Smooth muscle cell (in vitro differentiated cells): ENCODE data around the gene SETDB2. TPM values are rescaled to one million over a fixed set of nuclear protein-coding genes. Genes with fewer than 3 reads are reported as not detected.

Experiments
- DNase-seq: peaks from one replicate; lab custom pipeline; 2025; ENCODE audit not compliant: unreplicated experiment; lab: John Stamatoyannopoulos, UW
- H2AFZ ChIP-seq: fragments of 200-600 bp; sonication (generic); 2 replicates; pipeline ENCODE4 v1.6.0; 2016; ENCODE audit warnings: antibody characterized with exemption, low read depth, mild to moderate bottlenecking
- H3F3A ChIP-seq: fragments of 200-600 bp; sonication (generic); 2 replicates; pipeline ENCODE4 v1.6.0; 2017; ENCODE audit warnings: antibody characterized with exemption, low read depth
- H3K27ac ChIP-seq: fragments of 200-600 bp; sonication (generic); 2 replicates; pipeline ENCODE4 v1.5.1; 2016; ENCODE audit warnings: low read depth, mild to moderate bottlenecking
- H3K27me3 ChIP-seq: fragments of 200-600 bp; sonication (generic); 2 replicates; pipeline ENCODE4 v1.6.1; 2016; ENCODE audit warnings: low read depth, mild to moderate bottlenecking
- H3K36me3 ChIP-seq: fragments of 200-600 bp; sonication (generic); 2 replicates; pipeline ENCODE4 v1.5.1; 2016; ENCODE audit warnings: low read depth
- H3K4me1 ChIP-seq: fragments of 200-600 bp; sonication (generic); 2 replicates; pipeline ENCODE4 v1.5.1; 2016; ENCODE audit warnings: low read depth
- H3K4me2 ChIP-seq: fragments of 200-600 bp; sonication (generic); 2 replicates; pipeline ENCODE4 v1.6.0; 2016; ENCODE audit warnings: mild to moderate bottlenecking
- H3K4me3 ChIP-seq: fragments of 200-600 bp; sonication (generic); 2 replicates; pipeline ENCODE4 v1.5.1; 2016; ENCODE audit warnings: mild to moderate bottlenecking
- H3K79me2 ChIP-seq: fragments of 200-600 bp; sonication (generic); 2 replicates; pipeline ENCODE4 v1.6.0; 2016; ENCODE audit warnings: low read depth, mild to moderate bottlenecking
- H3K9ac ChIP-seq: fragments of 200-600 bp; sonication (generic); 2 replicates; pipeline ENCODE4 v1.6.0; 2016; ENCODE audit warnings: low read depth
- H3K9me3 ChIP-seq: fragments of 200-600 bp; sonication (generic); replicated peaks from 2 replicates; pipeline ENCODE4 v1.5.1; 2016; ENCODE audit warnings: low read depth
- H4K20me1 ChIP-seq: fragments of 200-600 bp; sonication (generic); 2 replicates; pipeline ENCODE4 v1.6.0; 2016; ENCODE audit warnings: low read depth
- WGBS: methylation state at CpG from one replicate; pipeline ENCODE4 v1.1.7; 2016; ENCODE audit warnings: low lambda C conversion rate; 5-methylcytosine and 5-hydroxymethylcytosine counted together
- polyA plus RNA-seq: library from polyadenylated mRNA; unstranded; fragments of >200 nt; fragmentation: Nextera tagmentation; extraction: Ambion mirVana; gene quantifications from 2 replicates; pipeline ENCODE4 v1.2.1, GENCODE V29; 2016
- total RNA-seq: library from RNA; depleted of rRNA; stranded (reverse); fragments of >200 nt; gene quantifications from 2 replicates; pipeline ENCODE4 v1.2.3, GENCODE V29; 2014
- TF ChIP-seq, protein P1 (sequence below): fragments of 200-600 bp; sonication (generic); IDR thresholded peaks from 2 replicates; pipeline ENCODE4 v1.5.1; 2017; ENCODE audit warnings: borderline replicate concordance, mild to moderate bottlenecking, antibody characterized with exemption; ENCODE audit not compliant: insufficient read depth, poor library complexity, severe bottlenecking

SETDB2 gene
- total and polyA plus RNA-seq, 2 experiments from 2014 or later: 3.5 to 4.9 TPM

DNA sequence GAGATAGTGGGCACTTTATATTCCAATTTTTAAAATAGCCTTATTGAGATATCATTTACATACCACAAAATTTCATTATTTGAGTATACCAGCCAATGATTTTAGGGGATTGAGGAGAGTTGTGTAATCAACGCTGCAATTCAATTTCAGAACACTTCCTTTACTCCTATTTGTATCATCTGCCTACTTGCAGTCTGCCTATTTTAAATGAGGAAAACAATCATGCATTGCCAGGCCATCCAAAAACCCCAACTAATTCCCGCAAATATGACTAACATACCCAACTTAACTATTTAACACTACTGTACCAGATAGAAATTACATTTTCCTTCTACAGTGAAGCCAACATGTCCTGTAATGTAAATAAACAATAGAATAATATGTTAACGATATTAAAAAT is 26.9 kb upstream of the SETDB2 start:
- Histone ChIP-seq H4K20me1 (no peaks in the 10 kb centered on the region), H3F3A (no peaks in the 10 kb centered on the region), H3K79me2 (no peaks in the 10 kb centered on the region), H3K9me3 (no peaks in the 10 kb centered on the region), H3K36me3 (no peaks in the 10 kb centered on the region), H3K4me2 (no peak overlapping the region), H3K4me3 (no peak overlapping the region), H3K27me3 (no peaks in the 10 kb centered on the region), H3K4me1 (no peaks in the 10 kb centered on the region), H2AFZ (no peak overlapping the region), H3K27ac (no peak overlapping the region), H3K9ac (no peak overlapping the region)
- no peak for DNase-seq
- 93% methylated on average over 3 of the region's 3 CpGs for WGBS
- TF ChIP-seq, protein P1, sequence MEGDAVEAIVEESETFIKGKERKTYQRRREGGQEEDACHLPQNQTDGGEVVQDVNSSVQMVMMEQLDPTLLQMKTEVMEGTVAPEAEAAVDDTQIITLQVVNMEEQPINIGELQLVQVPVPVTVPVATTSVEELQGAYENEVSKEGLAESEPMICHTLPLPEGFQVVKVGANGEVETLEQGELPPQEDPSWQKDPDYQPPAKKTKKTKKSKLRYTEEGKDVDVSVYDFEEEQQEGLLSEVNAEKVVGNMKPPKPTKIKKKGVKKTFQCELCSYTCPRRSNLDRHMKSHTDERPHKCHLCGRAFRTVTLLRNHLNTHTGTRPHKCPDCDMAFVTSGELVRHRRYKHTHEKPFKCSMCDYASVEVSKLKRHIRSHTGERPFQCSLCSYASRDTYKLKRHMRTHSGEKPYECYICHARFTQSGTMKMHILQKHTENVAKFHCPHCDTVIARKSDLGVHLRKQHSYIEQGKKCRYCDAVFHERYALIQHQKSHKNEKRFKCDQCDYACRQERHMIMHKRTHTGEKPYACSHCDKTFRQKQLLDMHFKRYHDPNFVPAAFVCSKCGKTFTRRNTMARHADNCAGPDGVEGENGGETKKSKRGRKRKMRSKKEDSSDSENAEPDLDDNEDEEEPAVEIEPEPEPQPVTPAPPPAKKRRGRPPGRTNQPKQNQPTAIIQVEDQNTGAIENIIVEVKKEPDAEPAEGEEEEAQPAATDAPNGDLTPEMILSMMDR: no peak

DNA sequence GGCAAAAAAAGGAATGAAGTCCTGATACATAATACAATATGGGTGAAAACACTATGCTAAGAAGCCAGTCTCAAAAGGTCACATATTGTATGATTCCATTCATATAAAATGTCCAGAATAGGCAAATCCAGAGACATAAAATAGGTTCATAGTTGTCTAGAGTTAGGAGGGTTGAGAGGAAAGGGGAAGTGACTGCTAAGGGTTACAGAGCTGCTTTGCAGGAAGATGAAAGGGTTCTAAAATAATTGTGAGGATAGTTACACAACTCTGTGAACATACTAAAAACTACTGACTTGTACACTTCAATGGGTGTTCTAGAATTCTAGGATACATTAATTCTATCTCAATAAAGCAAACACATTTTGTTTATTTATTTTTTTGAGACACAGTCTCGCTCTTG is 25.9 kb upstream of the SETDB2 start:
- WGBS: 97% methylated on average over 1 of the region's 1 CpG
- DNase-seq: no peak
- Histone ChIP-seq H3K79me2 (no peaks in the 10 kb centered on the region), H4K20me1 (no peaks in the 10 kb centered on the region), H3K9ac (no peak overlapping the region), H3K27me3 (no peaks in the 10 kb centered on the region), H3K9me3 (no peaks in the 10 kb centered on the region), H2AFZ (no peak overlapping the region), H3K27ac (no peak overlapping the region), H3K4me2 (no peak overlapping the region), H3K36me3 (no peaks in the 10 kb centered on the region), H3K4me1 (no peaks in the 10 kb centered on the region), H3K4me3 (no peak overlapping the region), H3F3A (no peaks in the 10 kb centered on the region)
- TF ChIP-seq, protein P1: no peak

DNA sequence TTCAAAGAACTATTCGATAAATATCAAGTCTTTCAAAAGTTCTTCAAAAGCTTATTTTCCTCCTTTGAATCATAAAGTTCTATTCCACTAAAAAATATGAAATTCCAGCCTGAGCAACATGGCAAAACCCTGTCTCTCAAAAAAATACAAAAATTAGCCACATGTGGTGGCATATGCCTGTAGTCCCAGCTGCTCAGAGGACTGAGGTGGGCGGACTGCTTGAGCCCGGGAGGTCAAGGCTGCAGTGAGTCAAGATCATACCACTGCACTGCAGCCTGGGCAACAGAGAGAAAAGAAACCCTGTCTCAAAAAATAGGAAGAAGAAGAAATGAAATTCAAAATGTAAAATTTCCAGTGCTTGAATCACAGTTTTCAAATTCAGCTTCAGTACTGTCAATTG is 24.8 kb upstream of the SETDB2 start:
- H3K9ac ChIP-seq: no peak overlapping the region
- no peak for DNase-seq
- H3K27me3 ChIP-seq: no peaks in the 10 kb centered on the region
- 60% methylated on average over 3 of the region's 3 CpGs for WGBS
- no peaks in the 10 kb centered on the region for H3F3A ChIP-seq
- peak overlapping the region; percentile 64 for H3K27ac ChIP-seq
- TF ChIP-seq, protein P1: no peak
- H3K79me2 ChIP-seq: no peaks in the 10 kb centered on the region
- no peaks in the 10 kb centered on the region for H4K20me1 ChIP-seq
- no peak overlapping the region for H3K4me3 ChIP-seq
- no peaks in the 10 kb centered on the region for H3K36me3 ChIP-seq
- H2AFZ ChIP-seq: no peak overlapping the region
- no peaks in the 10 kb centered on the region for H3K4me1 ChIP-seq
- H3K4me2 ChIP-seq: peak overlapping the region; percentile 30
- H3K9me3 ChIP-seq: no peaks in the 10 kb centered on the region

DNA sequence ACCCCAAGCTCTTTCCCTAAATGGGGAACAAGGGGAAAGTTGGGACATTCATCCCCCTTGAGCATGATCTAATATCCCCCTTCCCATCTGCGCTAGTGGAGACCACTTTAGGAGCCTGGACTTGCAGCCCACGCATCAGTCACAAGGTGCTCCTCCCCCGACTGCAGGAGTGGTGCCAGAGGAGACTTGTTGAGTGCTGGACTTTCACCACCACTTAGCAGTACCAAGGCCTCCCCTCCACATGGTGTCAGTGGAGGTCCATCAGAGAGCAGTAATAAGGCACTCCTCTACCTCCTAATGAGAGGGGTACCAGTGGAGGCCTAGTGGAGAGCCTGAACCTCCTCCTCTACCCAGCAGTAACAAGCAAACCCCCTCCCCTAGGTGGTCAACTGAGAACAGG is 22.7 kb upstream of the SETDB2 start:
- Histone ChIP-seq H3K4me2 (no peak overlapping the region), H3K4me3 (no peak overlapping the region), H3K36me3 (no peaks in the 10 kb centered on the region), H3K4me1 (no peaks in the 10 kb centered on the region), H3K79me2 (no peaks in the 10 kb centered on the region), H3K27ac (no peak overlapping the region), H4K20me1 (no peaks in the 10 kb centered on the region), H3K27me3 (no peaks in the 10 kb centered on the region), H3K9me3 (no peaks in the 10 kb centered on the region), H3K9ac (no peak overlapping the region), H2AFZ (no peak overlapping the region), H3F3A (no peaks in the 10 kb centered on the region)
- DNase-seq: no peak
- TF ChIP-seq, protein P1: no peak
- WGBS: 77% methylated on average over 3 of the region's 3 CpGs
